Tongue (tissue), 2 donors: ENCODE results near the gene DHCR24. TPM values are rescaled to one million over a fixed set of nuclear protein-coding genes. Genes with fewer than 3 reads are reported as not detected.
"Not testable (repeated sequence)": the region's sequence is repeated elsewhere in the genome, so short reads cannot be mapped to it uniquely, and the experiment has no call there.

Experiments
- DNase-seq: peaks from one replicate; pipeline ENCODE4 v3.0.0-alpha.2; 2015
- total RNA-seq: library from RNA; depleted of rRNA; stranded (reverse); fragments of >200 nt; gene quantifications from one replicate; pipeline ENCODE4 v1.2.3, GENCODE V29; 2014

DHCR24 gene
- total RNA-seq, 1 donor from 2014 or later, result 22.5 TPM

DNA sequence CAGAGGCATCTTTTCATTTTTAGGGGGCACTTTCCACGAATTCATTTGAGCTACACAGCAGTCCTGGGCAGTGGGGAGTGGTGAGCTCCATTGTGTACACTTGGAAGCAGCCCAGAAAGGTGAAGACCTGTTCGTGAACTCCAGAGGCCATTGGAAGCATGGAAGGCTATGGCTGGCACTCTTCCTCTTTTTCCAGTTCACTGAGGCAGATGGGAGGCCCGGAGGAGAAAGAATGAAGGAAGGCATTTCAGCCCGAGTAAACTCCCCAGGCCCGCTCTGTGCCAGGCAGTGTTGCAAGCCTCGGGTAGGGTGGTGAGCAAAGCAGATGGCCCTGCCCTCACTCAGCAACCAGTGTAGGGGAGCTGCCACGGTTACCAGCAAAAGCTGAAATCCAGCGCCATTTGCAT is 673 bp upstream of the DHCR24 start:
- peak; percentile 19 for DNase-seq

- peak; percentile 27 for DNase-seq
Observed at GRCh38 chr1:54885807-54886723, 930 bp downstream of the DHCR24 start.

GRCh38 chr1:54885237-54885679 is 1.7 kb downstream of the DHCR24 start:
- no peak for DNase-seq

- no peak for DNase-seq
Observed at GRCh38 chr1:54884768-54885167, 2.2 kb downstream of the DHCR24 start.

DNA sequence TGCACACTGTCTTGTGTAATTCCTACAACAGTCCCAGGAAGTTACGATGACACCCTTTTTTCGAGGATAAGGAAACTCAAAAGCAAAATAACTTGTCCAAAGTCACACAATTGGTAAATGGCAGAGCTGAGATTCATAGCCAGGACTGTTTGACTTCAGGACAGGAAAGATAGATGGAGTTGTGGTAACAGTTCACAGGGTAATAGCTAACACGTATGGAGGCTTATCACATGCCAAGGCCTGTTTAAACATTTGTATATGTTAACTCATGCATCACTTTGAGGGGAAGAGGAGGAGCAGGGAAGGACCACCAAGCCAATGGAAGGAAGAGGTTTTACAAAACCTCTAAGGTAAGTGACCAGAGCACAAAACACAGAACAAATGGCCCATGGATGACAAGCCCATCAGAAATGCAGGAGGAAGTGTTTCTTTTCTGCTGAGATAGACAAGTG is 2.8 kb downstream of the DHCR24 start:
- DNase-seq, result no peak

GRCh38 chr1:54883349-54884102 is 3.5 kb downstream of the DHCR24 start:
- no peak for DNase-seq

DNA sequence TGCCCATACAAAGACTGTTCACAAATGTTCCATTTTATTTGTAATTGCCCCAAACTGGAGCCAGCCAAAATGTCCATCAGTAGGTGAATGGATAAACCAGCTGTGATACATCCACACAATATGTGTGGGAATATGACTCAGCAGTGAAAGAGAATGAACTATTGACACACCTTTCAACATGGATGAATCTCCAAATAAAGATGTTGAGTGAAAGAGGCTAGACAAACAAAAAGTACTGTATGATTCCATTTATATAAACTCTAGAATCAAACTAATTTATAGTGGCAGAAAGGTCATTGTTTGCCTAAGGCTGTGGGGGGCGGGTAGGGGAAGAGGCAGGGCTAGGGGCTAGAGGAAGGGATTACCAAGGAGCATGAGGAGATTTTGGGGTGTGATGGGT is 4.5 kb downstream of the DHCR24 start:
- no peak for DNase-seq

GRCh38 chr1:54881604-54882003 is 5.4 kb downstream of the DHCR24 start:
- DNase-seq, result not testable (repeated sequence)

DNA sequence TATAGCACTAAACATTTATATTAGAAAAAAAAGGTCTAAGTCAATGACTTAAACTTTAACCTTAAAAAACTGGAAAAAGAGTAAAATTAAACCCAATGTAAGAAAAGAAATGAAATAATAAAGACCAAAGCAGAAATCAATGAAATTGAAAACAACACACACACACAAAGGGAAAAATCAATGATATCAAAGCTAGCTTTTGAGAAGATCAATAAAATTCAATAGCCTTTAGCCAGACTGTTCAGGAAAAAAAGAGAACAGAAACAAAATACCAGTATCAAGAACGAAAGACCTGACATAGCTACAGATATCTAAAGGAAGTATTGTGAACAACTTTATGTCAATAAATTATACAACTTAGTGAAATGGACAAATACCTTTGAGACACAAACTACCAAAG is 7.1 kb downstream of the DHCR24 start:
- no peak for DNase-seq

DNA sequence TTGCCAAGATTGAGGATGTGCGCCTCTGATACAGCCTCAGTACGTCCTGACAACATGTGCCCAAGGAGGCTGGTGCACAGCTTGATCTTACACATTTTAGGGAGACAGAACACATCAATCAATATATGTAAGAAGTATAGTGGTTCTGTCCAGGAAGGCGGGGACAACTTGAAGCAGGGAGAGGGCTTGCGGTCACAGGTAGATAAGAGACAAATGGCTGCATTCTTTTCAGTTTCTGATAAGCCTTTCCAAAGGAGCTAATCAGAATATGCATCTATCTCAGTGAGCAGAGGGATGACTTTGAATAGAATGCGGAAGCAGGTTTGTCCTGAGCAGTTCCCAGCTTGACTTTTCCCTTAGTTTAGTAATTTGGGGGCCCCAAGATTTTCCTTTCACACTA is 10.2 kb downstream of the DHCR24 start:
- DNase-seq, result no peak

DNA sequence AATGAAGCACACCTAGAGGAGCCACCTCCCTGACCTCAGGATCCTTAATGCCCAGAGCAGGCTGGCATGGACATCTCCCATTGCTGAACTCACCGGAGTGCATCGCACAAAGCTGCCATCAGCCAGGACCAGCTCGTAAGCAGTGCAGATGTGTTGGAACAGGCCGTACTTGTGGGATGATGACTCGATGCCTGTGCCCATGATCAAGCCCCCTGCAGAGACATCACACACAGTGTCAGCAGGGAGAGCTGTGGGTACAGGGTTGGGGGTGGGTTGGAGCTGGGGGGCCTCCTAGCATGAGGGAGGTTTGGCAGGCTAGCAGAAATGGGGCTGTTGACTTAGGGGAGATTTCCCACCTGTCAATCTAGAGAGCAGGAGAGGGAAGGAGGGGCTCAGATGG is 12.0 kb downstream of the DHCR24 start:
- DNase-seq, result no peak

DNA sequence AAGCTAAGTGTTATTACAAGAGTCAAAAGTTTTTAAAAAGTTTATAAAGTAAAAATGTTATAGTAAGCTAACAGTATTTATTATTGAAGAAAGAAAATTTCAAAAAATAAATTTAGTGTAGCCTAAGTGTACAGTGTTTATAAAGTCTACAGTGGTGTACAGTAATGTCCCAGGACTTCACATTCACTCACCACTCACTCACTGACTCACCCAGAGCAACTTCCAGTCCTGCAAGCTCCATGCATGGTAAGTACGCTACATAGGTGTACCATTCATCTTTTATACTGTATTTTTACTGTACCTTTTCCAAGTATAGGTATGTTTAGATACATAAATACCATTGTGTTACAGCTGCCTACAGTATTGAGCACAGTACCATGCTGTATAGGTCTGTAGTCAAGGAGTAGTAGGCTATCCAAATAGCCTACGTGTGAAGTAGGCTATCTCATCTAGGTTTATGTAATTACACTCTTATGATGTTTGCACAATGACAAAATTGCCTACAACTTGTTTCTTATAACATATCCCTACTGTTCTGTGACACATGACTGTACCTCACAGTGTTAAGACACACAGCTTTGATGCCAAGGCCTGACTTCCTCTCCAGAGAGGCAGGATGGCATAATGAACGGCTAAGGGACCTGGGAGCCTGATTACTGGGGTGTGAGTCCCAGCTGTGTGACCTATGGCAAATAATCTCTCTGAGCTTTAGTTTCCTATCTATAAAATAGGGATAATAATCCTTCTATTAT is 12.7 kb downstream of the DHCR24 start:
- DNase-seq, result no peak

- no peak for DNase-seq
Observed at GRCh38 chr1:54872036-54872331, 15.0 kb downstream of the DHCR24 start.

GRCh38 chr1:54871275-54872035 is 15.5 kb downstream of the DHCR24 start:
- no peak for DNase-seq

DNA sequence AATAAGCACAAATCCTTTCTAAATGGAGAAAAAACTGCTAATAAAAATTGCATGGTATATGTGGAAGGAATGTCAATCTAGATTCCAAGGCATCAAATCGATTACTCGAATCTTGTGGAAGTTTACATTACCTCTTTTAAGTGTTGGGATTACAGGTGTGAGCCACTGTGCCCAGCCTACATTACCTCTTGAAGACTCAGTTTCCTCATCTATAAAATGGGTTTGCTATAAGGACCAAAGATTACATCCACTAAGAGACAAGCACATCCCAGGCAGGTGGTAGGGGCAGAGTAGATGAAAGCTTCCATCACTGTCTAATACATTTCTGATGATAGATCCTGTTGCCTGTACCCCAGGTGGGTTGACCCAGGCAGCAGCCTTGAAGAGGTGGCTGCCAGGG is 16.1 kb downstream of the DHCR24 start:
- DNase-seq, result no peak

- no peak for DNase-seq
Observed at GRCh38 chr1:54869173-54869851, 17.7 kb downstream of the DHCR24 start.

DNA sequence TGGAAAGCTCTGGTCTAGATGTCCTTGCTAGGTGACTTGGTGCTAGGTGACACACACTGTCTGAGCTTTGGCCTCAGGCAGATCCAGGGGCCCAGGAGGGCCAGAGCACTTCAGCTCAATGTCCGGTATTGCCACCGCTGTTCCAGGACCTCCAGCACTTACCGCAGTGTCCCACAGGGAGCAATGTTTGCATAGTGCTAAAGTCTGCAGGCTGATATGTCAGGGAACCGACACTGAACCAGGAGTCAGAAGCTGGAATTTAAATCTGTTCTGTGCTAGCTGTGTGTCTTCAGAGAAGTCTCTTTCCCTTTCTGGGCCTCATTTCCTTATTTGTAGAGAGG is 19.3 kb downstream of the DHCR24 start:
- no peak for DNase-seq

DNA sequence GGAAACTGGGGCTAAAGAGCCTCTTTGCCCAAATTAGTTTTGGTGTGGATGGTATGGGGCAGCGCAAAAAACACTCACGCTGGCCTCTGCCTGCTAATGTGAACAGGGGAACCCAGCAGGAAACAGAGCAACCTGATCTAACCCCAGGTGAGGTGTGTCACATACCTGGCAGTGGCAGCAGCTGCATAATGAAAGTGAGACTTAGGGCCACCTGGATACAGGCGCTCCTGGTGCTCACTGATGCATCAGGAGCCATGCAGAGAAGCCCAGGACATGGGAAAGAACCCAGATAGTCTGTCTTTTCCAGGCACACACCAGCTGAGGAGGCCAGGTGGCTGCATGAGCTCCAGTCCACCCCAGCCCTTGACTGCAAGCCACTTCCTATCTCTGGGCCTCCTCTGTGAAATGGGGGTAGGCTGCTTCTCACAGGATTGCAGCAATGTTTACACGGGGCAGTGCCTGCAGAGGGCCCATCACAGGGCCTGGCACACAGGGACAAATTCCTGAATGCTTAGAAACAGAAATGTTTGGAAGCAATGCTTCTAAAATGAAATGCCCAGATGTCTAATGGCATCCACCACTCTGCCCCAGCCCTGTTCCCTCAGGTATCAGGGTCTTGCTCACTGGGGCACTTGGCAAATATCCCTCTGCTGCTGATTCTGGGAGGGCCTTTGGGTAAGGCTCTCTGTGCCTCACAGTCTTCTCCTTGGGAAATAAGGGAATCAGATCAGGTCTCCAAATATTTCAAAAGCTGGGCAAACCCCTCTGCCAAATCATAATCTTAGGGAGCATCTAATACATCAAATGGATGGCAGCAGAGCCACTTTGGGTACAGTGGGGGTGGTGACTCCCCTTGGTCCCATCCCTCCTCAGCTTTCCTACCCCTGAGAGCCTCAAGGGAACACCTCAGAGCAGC is 19.9 kb downstream of the DHCR24 start:
- DNase-seq, result no peak

DNA sequence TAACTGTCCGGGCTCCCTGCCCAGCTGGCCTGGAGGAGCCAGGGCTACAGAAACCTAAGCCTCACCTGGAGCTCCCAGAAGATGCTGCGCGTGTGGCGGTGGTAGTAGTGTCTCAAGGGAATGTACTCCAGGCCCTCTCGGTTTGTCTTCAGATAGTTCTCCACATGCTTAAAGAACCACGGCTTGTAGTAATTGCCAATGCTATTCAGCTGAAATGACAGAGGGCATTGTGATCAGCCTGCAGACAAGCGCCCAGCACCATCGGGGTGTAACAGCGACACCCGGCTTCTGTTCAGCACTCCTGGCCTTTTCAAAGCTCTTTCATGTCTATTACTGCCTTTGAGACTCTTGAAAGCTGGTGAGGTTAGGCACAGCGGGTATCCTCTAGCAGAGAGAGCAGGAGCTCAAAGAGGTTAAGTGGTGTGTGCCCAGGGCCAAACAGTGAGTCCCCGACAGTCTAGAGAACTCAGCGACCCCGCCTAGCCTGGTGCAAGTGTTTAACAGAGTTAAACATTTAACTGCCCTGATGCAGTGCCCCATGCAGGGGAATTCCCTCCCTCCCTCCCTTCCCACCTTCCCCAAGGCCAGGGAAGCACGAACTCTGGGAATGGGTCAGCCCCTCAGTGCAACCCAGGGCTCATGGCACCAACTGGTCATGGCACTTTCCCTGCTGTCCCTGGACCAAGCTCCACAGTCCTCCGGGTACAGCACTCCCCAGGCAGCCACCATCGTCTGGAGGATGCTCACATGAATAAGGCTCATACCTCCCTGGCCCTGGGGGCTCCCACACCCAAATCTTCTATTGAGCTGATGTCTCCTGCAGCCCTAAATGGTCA is 21.5 kb downstream of the DHCR24 start:
- no peak for DNase-seq
